Fibroblast of upper back skin (primary cell): ENCODE data around the gene SLC25A51.
"Not testable (repeated sequence)": the region's sequence is repeated elsewhere in the genome, so short reads cannot be mapped to it uniquely, and the experiment has no call there.

Experiments
- DNase-seq: peaks from one replicate; pipeline ENCODE4 v3.0.0-alpha.2; 2013

Gene SLC25A51

GRCh38 chr9:37918665-37919170 lies 14.8 kb upstream of the SLC25A51 start:
- DNase-seq: no peak

- no peak for DNase-seq
Measured at GRCh38 chr9:37917801-37918664, 14.1 kb upstream of the SLC25A51 start.

- no peak for DNase-seq
Measured at GRCh38 chr9:37917313-37917731, 13.4 kb upstream of the SLC25A51 start.

GRCh38 chr9:37916471-37917312 lies 12.8 kb upstream of the SLC25A51 start:
- DNase-seq: no peak

GRCh38 chr9:37915911-37916470 lies 12.1 kb upstream of the SLC25A51 start:
- no peak for DNase-seq

GRCh38 chr9:37914701-37915358 lies 10.9 kb upstream of the SLC25A51 start:
- DNase-seq: no peak

- DNase-seq: no peak
Measured at GRCh38 chr9:37914154-37914551, 10.2 kb upstream of the SLC25A51 start.

- peak; percentile 73 for DNase-seq
Measured at GRCh38 chr9:37913480-37914153, 9.7 kb upstream of the SLC25A51 start.

- DNase-seq: no peak
Measured at GRCh38 chr9:37911271-37911681, 7.3 kb upstream of the SLC25A51 start.

- no peak for DNase-seq
Measured at GRCh38 chr9:37910271-37910670, 6.3 kb upstream of the SLC25A51 start.

GRCh38 chr9:37909836-37910235 lies 5.9 kb upstream of the SLC25A51 start:
- not testable (repeated sequence) for DNase-seq

- no peak for DNase-seq
Measured at GRCh38 chr9:37909326-37909725, 5.4 kb upstream of the SLC25A51 start.

- no peak for DNase-seq
Measured at GRCh38 chr9:37908698-37909186, 4.8 kb upstream of the SLC25A51 start.

GRCh38 chr9:37908283-37908682 lies 4.4 kb upstream of the SLC25A51 start:
- no peak for DNase-seq

GRCh38 chr9:37906312-37907239 lies 2.6 kb upstream of the SLC25A51 start:
- no peak for DNase-seq

GRCh38 chr9:37905776-37906175 lies 1.8 kb upstream of the SLC25A51 start:
- no peak for DNase-seq

GRCh38 chr9:37905131-37905505 lies 1.2 kb upstream of the SLC25A51 start:
- no peak for DNase-seq

GRCh38 chr9:37904445-37905130 lies 661 bp upstream of the SLC25A51 start:
- DNase-seq: peak; percentile 48

GRCh38 chr9:37902796-37903646 lies 906 bp downstream of the SLC25A51 start:
- no peak for DNase-seq
